Endothelial cell of umbilical vein (primary cell): ENCODE results near the gene MAML3.

Source experiments
- POLR2A ChIP-seq: IDR thresholded peaks from 2 replicates; pipeline ENCODE4 v1.6.1; 2012; ENCODE audit warnings: low read depth, mild to moderate bottlenecking, control low read depth, low read length
- TF ChIP-seq, protein P1 (sequence below), 2 donors: IDR thresholded peaks; 1 replicate in 1 of 2; 2 replicates in 1 of 2; pipeline ENCODE4 v1.5.1; 2011; ENCODE audit warnings: low read length in 2 of 2, mild to moderate bottlenecking in 2 of 2, moderate library complexity in 2 of 2, control low read depth in 1 of 2, inconsistent platforms in 1 of 2, low read depth in 1 of 2; ENCODE audit not compliant: insufficient read depth in 1 of 2; ENCODE audit errors: extremely low read depth in 1 of 2

DNA sequence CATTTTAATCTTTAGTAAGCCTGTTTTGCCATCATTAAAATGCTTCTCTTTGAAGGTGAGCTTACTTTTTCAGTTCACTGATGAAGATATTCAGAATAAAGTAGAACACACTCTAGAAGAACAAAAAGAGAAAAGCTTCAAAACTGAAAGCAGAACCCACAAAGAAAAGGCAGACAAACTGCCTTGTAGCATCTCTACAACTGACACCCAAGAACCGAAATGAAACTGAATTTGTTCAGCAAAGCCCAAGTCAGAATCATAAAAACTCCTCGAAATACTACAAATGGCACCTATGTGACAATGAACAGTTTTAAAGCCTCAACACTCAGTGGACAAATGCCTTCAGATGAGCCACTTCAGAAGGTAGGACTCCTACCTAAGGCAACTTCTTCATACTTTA lies 83.6 kb downstream of the MAML3 start:
- TF ChIP-seq, protein P1, sequence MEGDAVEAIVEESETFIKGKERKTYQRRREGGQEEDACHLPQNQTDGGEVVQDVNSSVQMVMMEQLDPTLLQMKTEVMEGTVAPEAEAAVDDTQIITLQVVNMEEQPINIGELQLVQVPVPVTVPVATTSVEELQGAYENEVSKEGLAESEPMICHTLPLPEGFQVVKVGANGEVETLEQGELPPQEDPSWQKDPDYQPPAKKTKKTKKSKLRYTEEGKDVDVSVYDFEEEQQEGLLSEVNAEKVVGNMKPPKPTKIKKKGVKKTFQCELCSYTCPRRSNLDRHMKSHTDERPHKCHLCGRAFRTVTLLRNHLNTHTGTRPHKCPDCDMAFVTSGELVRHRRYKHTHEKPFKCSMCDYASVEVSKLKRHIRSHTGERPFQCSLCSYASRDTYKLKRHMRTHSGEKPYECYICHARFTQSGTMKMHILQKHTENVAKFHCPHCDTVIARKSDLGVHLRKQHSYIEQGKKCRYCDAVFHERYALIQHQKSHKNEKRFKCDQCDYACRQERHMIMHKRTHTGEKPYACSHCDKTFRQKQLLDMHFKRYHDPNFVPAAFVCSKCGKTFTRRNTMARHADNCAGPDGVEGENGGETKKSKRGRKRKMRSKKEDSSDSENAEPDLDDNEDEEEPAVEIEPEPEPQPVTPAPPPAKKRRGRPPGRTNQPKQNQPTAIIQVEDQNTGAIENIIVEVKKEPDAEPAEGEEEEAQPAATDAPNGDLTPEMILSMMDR (IDR thresholded peaks at IDR 0.05; ENCODE audit: extremely low read depth in 1 of 2, insufficient read depth in 1 of 2, low read depth in 1 of 2, low read length in 2 of 2), result no peak
- TF ChIP-seq POLR2A, result no peak
